Fibroblast of skin of back (primary cell): ENCODE data around the gene RBM5.

Experiments
- DNase-seq: peaks from one replicate; pipeline ENCODE4 v3.0.0-alpha.2; 2013

RBM5 gene

DNA sequence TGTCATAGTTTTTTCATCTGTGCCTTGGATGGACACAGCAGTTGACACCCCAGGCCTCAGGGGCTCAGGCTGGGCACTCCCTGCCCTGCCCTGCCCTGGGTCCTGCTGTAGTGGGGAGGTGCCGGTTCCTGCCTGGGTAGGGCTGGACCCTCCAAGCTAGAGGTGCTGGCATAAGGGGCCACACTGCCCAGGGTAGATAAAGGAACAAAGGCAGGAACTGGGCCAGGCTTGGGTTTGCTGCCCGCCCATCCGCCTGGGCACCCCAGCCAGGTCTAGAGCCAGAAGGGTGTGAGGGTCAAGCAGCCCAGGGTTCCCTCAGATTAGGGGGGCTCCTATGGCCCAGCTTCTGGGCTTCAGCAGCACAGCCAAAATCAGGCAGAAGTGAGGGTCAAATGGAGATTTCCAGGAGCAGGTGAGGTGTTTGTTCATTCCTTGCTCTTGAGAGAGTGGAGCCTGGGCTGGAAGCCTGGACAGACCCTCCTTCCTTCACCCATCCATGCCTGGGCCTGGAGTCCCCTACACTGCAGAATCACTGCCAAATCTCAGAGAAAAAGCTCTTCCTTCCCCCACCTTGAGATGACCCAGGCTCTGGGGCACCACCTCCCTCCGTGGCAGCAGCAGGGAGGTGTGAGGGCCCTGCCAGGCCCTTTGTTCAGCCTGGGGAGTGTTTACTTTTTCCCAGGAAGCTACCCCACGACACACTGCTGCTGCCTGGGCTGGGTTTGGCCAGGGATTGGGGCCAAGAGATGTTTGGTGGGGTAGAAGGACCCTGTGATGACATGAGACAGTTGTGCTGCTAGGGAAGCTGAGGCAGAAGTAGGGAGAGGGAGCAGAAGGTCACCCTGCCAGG lies 73.5 kb downstream of the RBM5 start:
- DNase-seq, result no peak

DNA sequence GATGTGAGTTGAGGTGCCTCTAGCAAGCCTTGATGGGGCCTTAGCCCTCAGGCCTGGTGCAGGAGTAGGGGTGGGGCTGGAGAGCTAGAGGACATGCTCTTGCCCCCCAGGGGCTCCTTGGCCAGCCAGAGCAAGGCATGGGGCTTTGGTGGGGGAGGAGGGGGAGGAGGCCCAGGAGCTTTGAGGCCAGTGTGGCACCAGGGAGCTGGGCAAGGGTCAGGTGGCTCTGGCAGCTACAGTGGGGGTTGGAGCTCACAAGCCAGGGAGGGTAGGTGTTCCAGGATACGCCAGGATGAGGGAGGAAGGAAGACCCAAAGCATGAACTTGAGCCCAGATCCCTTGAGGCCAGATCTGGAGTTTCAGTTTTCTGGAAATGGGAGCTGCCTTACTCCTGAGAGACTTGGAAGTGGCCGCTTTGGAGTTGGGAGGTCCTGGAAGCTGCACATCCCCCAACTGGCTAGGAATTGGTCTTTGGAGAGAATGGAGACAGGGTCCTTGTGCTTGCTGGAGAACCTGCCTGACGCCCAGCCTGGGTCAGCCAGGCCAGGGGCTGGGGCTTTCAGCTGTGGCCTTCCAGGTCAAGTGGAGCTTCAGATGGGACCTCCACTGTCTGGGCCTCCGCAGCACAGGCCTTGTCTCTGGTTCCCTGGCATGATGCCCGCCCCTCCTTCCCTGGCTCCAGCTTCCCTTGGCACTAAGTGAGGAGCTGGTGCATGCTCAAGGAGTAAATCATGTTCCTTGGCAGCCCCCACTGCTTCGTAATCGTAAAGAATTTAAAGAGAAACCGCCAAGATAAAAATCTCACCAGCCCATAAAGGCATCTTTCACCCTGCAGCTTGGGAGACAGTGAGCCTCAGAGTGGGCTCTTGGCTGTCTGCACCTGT lies 75.1 kb downstream of the RBM5 start:
- DNase-seq, result peak; percentile 94

- DNase-seq, result no peak
Measured at GRCh38 chr3:50164481-50164880, 75.8 kb downstream of the RBM5 start.

- peak; percentile 83 for DNase-seq
Measured at GRCh38 chr3:50164984-50165909, 76.5 kb downstream of the RBM5 start.

DNA sequence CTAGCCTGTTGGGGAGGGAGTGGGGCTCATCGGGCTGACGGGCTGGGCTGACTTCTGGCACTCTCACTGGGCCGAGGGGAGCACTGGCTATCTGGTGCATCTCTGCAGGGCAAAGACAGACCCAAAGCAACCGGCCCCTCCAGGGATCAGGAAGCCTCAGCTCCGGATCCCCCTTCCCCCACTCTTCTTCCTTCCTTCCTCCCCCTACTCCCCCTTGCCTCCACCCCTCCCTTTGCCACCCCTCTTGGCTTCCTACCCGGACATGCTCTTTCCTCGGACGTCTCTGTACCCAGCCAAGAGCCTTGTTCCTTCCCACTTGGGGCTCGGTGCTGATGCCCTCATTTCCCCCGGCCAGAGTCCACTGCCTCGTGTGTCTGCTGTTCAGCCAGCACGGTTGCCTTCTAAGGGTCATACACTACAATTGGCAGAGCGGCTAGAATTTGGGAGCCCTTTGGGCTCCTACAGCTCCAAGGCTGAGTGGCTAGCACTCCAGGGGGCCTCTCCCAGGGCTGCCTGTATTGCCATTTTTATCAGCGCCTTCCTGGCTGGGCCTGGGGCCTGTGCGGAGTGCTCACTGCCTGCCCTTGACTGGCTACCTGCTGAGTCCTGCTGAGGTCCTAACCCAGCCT lies 77.3 kb downstream of the RBM5 start:
- no peak for DNase-seq

DNA sequence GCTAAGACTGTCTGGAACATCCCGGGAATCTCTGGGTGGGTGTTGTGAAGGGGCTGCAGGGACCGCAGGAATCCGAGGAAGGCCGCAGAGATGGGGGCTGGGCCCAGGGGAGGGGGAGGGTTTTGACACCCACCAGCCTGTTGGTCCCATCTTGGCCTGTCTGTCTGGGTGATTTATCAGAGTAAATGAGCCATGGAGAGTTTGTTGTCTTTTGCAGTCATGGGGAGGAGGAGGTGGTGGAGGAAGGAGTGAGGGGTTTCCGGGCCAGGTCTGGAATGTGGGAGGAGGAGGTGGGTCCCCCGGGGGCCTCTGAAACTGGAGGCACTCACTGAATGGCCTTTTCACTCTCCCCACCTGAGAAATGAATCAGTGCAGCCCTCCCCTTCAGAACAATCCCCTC lies 77.9 kb downstream of the RBM5 start:
- DNase-seq, result no peak

- DNase-seq, result peak; percentile 30
Measured at GRCh38 chr3:50167069-50167840, 78.5 kb downstream of the RBM5 start.

DNA sequence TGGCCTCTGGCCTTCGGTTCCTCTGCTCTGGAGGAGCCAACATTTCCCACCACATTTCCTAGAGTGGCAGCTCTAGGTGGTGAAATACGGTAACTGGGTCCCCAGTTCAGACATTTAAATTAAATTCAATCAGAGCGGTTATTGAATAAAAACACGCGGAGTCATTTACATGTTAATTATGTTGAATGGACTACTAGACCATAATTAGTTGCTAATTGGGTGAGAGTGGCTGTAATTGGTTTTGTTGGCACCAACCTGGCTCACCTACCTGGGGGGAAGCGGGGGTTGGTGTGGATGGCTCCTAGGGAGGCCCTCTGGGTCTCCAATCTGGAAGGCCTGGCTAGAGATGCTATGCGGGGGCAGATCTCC lies 79.1 kb downstream of the RBM5 start:
- no peak for DNase-seq

GRCh38 chr3:50168388-50168787 lies 79.7 kb downstream of the RBM5 start:
- no peak for DNase-seq
